HEK293 (cell line): ENCODE results near the gene HOXD11.

ENCODE experiments used
- CTCF ChIA-PET: fragments of 350-600 bp; formaldehyde crosslinking; extraction: SDS; loops from one replicate; lab custom pipeline; 2021; ENCODE audit warnings: antibody characterized with exemption; lab: Yijun Ruan, JAX
- POLR2A ChIA-PET: fragments of 300-600 bp; formaldehyde crosslinking; extraction: SDS; loops from one replicate; lab custom pipeline; 2020; ENCODE audit warnings: antibody characterized with exemption, inconsistent platforms; lab: Yijun Ruan, JAX
- H3K27ac ChIP-seq: fragments of 200-500 bp; sonication (Bioruptor generic); 2 replicates; pipeline ENCODE4 v1.5.1; 2014; ENCODE audit warnings: low read depth, low read length, control low read depth, inconsistent platforms; ENCODE audit errors: extremely low read depth
- H3K36me3 ChIP-seq, 2 experiments: fragments of 200-500 bp in 1 of 2; sonication (Bioruptor generic) in 1 of 2; 1 replicate in 1 of 2; 2 replicates in 1 of 2; pipeline ENCODE4 v1.5.1; 2014 to 2017; ENCODE audit warnings: inconsistent platforms in 2 of 2, low read length in 2 of 2; ENCODE audit not compliant: control insufficient read depth in 2 of 2, insufficient read depth in 1 of 2
- H3K4me1 ChIP-seq: fragments of 200-500 bp; sonication (Bioruptor generic); 2 replicates; pipeline ENCODE4 v1.5.1; 2014; ENCODE audit warnings: mild to moderate bottlenecking, low read length, inconsistent platforms; ENCODE audit not compliant: control insufficient read depth, insufficient read depth
- H3K4me3 ChIP-seq: 2 replicates; pipeline ENCODE4 v1.5.1; 2011; ENCODE audit warnings: low read depth, mild to moderate bottlenecking, control low read depth, low read length, moderate library complexity
- H3K9me3 ChIP-seq: fragments of 200-500 bp; sonication (Bioruptor generic); 2 replicates; pipeline ENCODE4 v1.5.1; 2014; ENCODE audit warnings: low read depth, low read length, inconsistent platforms; ENCODE audit not compliant: control insufficient read depth, insufficient read depth
- BCL11A ChIP-seq: fragments of 450-650 bp; formaldehyde crosslinking; IDR thresholded peaks from 2 replicates; pipeline ENCODE4 v1.5.1; 2016; ENCODE audit warnings: low read depth, missing biosample characterization, missing genetic modification characterization
- HOXC10 ChIP-seq: sonication (generic); formaldehyde crosslinking; IDR thresholded peaks from 2 replicates; pipeline ENCODE4 v1.8.1; 2023; ENCODE audit warnings: mild to moderate bottlenecking, missing genetic modification reagents
- REPIN1 ChIP-seq: fragments of 450-650 bp; formaldehyde crosslinking; IDR thresholded peaks from 2 replicates; pipeline ENCODE4 v1.5.1; 2017; ENCODE audit warnings: missing biosample characterization, missing genetic modification characterization, low read depth
- SALL2 ChIP-seq: fragments of 450-650 bp; formaldehyde crosslinking; IDR thresholded peaks from 2 replicates; pipeline ENCODE4 v1.5.0; 2017; ENCODE audit warnings: missing biosample characterization, mild to moderate bottlenecking, missing genetic modification characterization, borderline replicate concordance
- SP2 ChIP-seq: fragments of 450-650 bp; formaldehyde crosslinking; IDR thresholded peaks from 2 replicates; pipeline ENCODE4 v1.5.1; 2016; ENCODE audit warnings: missing biosample characterization, missing genetic modification characterization
- WT1 ChIP-seq: fragments of 450-650 bp; formaldehyde crosslinking; IDR thresholded peaks from 2 replicates; pipeline ENCODE4 v1.5.1; 2016; ENCODE audit warnings: missing biosample characterization, missing genetic modification characterization
- ZNF157 ChIP-seq: fragments of 450-650 bp; formaldehyde crosslinking; IDR thresholded peaks from 2 replicates; pipeline ENCODE4 v1.5.1; 2016; ENCODE audit warnings: missing biosample characterization, missing genetic modification characterization
- ZNF16 ChIP-seq: fragments of 450-650 bp; formaldehyde crosslinking; IDR thresholded peaks from 2 replicates; pipeline ENCODE4 v1.5.1; 2016; ENCODE audit warnings: low read depth, missing biosample characterization, missing genetic modification characterization
- ZNF221 ChIP-seq: fragments of 450-650 bp; formaldehyde crosslinking; IDR thresholded peaks from 2 replicates; pipeline ENCODE4 v1.5.1; 2017; ENCODE audit warnings: missing biosample characterization, missing genetic modification characterization, borderline replicate concordance
- ZNF433 ChIP-seq: fragments of 450-650 bp; formaldehyde crosslinking; IDR thresholded peaks from 2 replicates; pipeline ENCODE4 v1.5.1; 2016; ENCODE audit warnings: missing biosample characterization, missing genetic modification characterization, low read depth
- ZNF549 ChIP-seq: fragments of 450-650 bp; IDR thresholded peaks from 2 replicates; pipeline ENCODE4 v1.5.1; 2018; ENCODE audit warnings: missing biosample characterization, missing genetic modification characterization, mild to moderate bottlenecking, inconsistent platforms, moderate library complexity
- ZNF701 ChIP-seq: fragments of 450-650 bp; formaldehyde crosslinking; IDR thresholded peaks from 2 replicates; pipeline ENCODE4 v1.5.1; 2016; ENCODE audit warnings: missing biosample characterization, missing genetic modification characterization
- ZNF777 ChIP-seq: fragments of 450-650 bp; formaldehyde crosslinking; IDR thresholded peaks from 2 replicates; pipeline ENCODE4 v1.5.1; 2017; ENCODE audit warnings: missing biosample characterization, missing genetic modification characterization, borderline replicate concordance
- TF ChIP-seq, protein P1 (sequence below): fragments of 450-650 bp; formaldehyde crosslinking; IDR thresholded peaks from 2 replicates; pipeline ENCODE4 v1.5.1; 2016; ENCODE audit warnings: missing biosample characterization, missing genetic modification characterization
- TF ChIP-seq, protein P2 (sequence below): fragments of 450-650 bp; formaldehyde crosslinking; conservative IDR thresholded peaks from 2 replicates; pipeline ENCODE4 v1.5.1; 2016; ENCODE audit warnings: low read depth, missing biosample characterization, missing genetic modification characterization
- TF ChIP-seq, protein P3 (sequence below): fragments of 450-650 bp; formaldehyde crosslinking; IDR thresholded peaks from 2 replicates; pipeline ENCODE4 v1.5.1; 2016; ENCODE audit warnings: missing biosample characterization, missing genetic modification characterization
- TF ChIP-seq, protein P4 (sequence below): fragments of 450-650 bp; formaldehyde crosslinking; IDR thresholded peaks from 2 replicates; pipeline ENCODE4 v1.5.1; 2016; ENCODE audit warnings: missing biosample characterization, missing genetic modification characterization
- TF ChIP-seq, protein P5 (sequence below): fragments of 450-650 bp; formaldehyde crosslinking; IDR thresholded peaks from 2 replicates; pipeline ENCODE4 v1.5.0; 2017; ENCODE audit warnings: missing biosample characterization, missing genetic modification characterization, borderline replicate concordance

The HOXD11 gene

DNA sequence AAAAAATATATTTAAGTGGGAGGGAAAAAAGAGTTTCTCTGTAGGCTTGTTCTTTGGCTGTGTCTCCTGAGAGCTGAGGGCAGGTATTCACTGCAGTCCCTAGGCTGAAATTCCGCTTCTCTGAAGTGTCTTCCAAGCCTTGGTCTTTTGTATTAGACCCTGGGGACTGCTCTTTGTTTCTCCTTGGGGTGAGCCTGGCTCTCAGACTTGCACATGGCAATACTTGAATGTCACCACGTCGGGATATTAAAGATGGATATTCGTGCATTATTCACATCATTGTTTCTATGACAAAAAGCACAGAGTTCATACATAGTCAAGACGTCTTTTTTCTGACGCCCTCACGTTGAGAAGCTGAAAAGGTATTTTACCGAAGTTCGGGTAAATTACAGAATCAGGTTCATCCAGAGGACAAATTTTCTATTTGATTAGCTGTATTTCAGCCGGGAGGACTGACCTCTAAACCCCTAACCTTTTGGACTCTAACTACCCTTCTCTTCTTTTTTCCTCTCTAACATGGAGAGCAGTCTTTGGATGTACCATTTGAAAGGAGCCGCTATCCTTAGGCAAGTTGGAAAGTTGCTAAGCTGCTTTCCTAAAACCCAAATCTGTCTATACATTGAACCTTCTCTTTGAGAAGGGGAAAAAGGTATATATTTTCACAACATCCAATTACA is 47.6 kb downstream of the HOXD11 start:
- no peak overlapping the region for H3K4me3 ChIP-seq
- H3K36me3 ChIP-seq, result peaks cover 0 to 40% of the 10 kb centered on the region in 2 experiments; a peak in 1 of 3 replicates
- peaks cover 17% of the 10 kb centered on the region for H3K4me1 ChIP-seq
- no peak overlapping the region for H3K27ac ChIP-seq
- no peaks in the 10 kb centered on the region for H3K9me3 ChIP-seq
- ChIA-PET POLR2A (interaction anchor here (0.6 kb wide), 1 partner anchor 36 kb away, joined by 5 read pairs; no protein-coding TSS in a partner anchor), CTCF (interaction anchor here (0.6 to 2.9 kb wide), 5 partner anchors 12 to 300 kb away, joined by 3 to 17 read pairs (median 3); no protein-coding TSS in a partner anchor)
- TF ChIP-seq, protein P1, sequence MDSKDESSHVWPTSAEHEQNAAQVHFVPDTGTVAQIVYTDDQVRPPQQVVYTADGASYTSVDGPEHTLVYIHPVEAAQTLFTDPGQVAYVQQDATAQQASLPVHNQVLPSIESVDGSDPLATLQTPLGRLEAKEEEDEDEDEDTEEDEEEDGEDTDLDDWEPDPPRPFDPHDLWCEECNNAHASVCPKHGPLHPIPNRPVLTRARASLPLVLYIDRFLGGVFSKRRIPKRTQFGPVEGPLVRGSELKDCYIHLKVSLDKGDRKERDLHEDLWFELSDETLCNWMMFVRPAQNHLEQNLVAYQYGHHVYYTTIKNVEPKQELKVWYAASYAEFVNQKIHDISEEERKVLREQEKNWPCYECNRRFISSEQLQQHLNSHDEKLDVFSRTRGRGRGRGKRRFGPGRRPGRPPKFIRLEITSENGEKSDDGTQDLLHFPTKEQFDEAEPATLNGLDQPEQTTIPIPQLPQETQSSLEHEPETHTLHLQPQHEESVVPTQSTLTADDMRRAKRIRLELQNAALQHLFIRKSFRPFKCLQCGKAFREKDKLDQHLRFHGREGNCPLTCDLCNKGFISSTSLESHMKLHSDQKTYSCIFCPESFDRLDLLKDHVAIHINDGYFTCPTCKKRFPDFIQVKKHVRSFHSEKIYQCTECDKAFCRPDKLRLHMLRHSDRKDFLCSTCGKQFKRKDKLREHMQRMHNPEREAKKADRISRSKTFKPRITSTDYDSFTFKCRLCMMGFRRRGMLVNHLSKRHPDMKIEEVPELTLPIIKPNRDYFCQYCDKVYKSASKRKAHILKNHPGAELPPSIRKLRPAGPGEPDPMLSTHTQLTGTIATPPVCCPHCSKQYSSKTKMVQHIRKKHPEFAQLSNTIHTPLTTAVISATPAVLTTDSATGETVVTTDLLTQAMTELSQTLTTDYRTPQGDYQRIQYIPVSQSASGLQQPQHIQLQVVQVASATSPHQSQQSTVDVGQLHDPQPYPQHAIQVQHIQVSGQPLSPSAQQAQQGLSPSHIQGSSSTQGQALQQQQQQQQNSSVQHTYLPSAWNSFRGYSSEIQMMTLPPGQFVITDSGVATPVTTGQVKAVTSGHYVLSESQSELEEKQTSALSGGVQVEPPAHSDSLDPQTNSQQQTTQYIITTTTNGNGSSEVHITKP, result peak; percentile 65; the same call in 1 of the 2 replicates
- TF ChIP-seq ZNF157 (no peak), HOXC10 (CRISPR knock-in tag) (no peak), BCL11A (no peak), ZNF221 (tag by site-specific recombination) (no peak), SP2 (no peak)
- TF ChIP-seq, protein P2, sequence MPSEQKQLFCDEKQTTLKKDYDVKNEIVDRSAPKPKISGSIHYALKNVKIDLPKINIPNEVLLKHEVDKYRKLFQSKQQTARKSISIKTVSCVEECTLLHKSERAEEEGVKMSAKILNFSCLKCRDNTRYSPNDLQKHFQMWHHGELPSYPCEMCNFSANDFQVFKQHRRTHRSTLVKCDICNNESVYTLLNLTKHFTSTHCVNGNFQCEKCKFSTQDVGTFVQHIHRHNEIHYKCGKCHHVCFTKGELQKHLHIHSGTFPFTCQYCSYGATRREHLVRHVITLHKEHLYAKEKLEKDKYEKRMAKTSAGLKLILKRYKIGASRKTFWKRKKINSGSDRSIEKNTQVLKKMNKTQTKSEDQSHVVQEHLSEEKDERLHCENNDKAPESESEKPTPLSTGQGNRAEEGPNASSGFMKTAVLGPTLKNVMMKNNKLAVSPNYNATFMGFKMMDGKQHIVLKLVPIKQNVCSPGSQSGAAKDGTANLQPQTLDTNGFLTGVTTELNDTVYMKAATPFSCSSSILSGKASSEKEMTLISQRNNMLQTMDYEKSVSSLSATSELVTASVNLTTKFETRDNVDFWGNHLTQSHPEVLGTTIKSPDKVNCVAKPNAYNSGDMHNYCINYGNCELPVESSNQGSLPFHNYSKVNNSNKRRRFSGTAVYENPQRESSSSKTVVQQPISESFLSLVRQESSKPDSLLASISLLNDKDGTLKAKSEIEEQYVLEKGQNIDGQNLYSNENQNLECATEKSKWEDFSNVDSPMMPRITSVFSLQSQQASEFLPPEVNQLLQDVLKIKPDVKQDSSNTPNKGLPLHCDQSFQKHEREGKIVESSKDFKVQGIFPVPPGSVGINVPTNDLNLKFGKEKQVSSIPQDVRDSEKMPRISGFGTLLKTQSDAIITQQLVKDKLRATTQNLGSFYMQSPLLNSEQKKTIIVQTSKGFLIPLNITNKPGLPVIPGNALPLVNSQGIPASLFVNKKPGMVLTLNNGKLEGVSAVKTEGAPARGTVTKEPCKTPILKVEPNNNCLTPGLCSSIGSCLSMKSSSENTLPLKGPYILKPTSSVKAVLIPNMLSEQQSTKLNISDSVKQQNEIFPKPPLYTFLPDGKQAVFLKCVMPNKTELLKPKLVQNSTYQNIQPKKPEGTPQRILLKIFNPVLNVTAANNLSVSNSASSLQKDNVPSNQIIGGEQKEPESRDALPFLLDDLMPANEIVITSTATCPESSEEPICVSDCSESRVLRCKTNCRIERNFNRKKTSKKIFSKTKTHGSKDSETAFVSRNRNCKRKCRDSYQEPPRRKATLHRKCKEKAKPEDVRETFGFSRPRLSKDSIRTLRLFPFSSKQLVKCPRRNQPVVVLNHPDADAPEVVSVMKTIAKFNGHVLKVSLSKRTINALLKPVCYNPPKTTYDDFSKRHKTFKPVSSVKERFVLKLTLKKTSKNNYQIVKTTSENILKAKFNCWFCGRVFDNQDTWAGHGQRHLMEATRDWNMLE (tag by site-specific recombination), result no peak

DNA sequence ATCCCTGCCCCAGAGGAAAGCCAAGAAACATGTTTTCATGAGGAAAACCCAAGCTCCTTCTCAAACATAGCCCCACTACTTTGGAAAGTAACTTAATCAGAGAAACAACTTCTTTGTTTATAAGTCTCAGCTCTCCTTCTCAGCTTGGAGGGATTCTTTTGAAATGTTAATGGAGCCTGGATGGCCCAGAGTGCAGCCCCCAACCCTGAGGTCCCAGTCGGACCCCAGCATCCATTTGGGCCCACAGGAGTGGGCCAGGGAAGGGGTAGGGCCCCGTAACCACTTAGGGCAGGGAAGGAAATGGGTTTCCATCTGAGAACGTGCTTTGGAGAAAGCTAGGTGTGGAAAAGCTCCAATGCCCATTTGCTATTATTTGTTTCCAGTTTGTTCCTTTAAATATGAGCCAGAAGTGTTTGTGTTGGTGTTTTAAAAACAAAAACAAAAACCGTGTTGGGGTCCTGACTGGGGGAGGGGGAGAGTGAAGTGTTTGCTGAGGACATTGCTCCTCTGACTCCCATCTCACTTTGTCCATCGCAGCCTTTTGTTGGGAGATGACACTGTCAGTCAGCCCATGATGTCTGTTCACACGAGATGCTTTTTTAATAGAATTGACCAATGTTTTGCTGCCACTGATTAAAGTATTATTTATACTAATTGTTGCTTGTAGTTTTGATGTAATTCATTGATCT is 48.4 kb downstream of the HOXD11 start:
- Histone ChIP-seq H3K4me3 (no peak overlapping the region), H3K4me1 (peaks cover 17% of the 10 kb centered on the region), H3K27ac (no peak overlapping the region), H3K9me3 (no peaks in the 10 kb centered on the region), H3K36me3 (peaks cover 0 to 37% of the 10 kb centered on the region in 2 experiments; a peak in 1 of 3 replicates)
- POLR2A ChIA-PET, result interaction anchor here (1.0 to 1.3 kb wide), 2 partner anchors 15 to 499 kb away, joined by 3 read pairs; no protein-coding TSS in a partner anchor
- CTCF ChIA-PET, result interaction anchor here (0.7 to 1.2 kb wide), 4 partner anchors 12 to 1466 kb away, joined by 3 to 4 read pairs (median 3); no protein-coding TSS in a partner anchor
- TF ChIP-seq ZNF701 (tag by site-specific recombination) (no peak), ZNF16 (tag by site-specific recombination) (no peak), ZNF433 (tag by site-specific recombination) (no peak), ZNF549 (tag by site-specific recombination) (no peak), ZNF777 (tag by site-specific recombination) (no peak), SALL2 (tag by site-specific recombination) (no peak), REPIN1 (tag by site-specific recombination) (no peak), WT1 (no peak)
- TF ChIP-seq, protein P3, sequence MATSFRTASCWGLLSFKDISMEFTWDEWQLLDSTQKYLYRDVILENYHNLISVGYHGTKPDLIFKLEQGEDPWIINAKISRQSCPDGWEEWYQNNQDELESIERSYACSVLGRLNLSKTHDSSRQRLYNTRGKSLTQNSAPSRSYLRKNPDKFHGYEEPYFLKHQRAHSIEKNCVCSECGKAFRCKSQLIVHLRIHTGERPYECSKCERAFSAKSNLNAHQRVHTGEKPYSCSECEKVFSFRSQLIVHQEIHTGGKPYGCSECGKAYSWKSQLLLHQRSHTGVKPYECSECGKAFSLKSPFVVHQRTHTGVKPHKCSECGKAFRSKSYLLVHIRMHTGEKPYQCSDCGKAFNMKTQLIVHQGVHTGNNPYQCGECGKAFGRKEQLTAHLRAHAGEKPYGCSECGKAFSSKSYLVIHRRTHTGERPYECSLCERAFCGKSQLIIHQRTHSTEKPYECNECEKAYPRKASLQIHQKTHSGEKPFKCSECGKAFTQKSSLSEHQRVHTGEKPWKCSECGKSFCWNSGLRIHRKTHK (tag by site-specific recombination), result no peak
- TF ChIP-seq, protein P4, sequence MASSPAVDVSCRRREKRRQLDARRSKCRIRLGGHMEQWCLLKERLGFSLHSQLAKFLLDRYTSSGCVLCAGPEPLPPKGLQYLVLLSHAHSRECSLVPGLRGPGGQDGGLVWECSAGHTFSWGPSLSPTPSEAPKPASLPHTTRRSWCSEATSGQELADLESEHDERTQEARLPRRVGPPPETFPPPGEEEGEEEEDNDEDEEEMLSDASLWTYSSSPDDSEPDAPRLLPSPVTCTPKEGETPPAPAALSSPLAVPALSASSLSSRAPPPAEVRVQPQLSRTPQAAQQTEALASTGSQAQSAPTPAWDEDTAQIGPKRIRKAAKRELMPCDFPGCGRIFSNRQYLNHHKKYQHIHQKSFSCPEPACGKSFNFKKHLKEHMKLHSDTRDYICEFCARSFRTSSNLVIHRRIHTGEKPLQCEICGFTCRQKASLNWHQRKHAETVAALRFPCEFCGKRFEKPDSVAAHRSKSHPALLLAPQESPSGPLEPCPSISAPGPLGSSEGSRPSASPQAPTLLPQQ (tag by site-specific recombination), result no peak
- TF ChIP-seq, protein P5, sequence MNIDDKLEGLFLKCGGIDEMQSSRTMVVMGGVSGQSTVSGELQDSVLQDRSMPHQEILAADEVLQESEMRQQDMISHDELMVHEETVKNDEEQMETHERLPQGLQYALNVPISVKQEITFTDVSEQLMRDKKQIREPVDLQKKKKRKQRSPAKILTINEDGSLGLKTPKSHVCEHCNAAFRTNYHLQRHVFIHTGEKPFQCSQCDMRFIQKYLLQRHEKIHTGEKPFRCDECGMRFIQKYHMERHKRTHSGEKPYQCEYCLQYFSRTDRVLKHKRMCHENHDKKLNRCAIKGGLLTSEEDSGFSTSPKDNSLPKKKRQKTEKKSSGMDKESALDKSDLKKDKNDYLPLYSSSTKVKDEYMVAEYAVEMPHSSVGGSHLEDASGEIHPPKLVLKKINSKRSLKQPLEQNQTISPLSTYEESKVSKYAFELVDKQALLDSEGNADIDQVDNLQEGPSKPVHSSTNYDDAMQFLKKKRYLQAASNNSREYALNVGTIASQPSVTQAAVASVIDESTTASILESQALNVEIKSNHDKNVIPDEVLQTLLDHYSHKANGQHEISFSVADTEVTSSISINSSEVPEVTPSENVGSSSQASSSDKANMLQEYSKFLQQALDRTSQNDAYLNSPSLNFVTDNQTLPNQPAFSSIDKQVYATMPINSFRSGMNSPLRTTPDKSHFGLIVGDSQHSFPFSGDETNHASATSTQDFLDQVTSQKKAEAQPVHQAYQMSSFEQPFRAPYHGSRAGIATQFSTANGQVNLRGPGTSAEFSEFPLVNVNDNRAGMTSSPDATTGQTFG, result no peak
